Measurements from ENCODE around the gene CNEP1R1.
"Not testable (repeated sequence)": the region's sequence is repeated elsewhere in the genome, so short reads cannot be mapped to it uniquely, and the experiment has no call there.

CNEP1R1 gene, protein sequence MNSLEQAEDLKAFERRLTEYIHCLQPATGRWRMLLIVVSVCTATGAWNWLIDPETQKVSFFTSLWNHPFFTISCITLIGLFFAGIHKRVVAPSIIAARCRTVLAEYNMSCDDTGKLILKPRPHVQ

DNA sequence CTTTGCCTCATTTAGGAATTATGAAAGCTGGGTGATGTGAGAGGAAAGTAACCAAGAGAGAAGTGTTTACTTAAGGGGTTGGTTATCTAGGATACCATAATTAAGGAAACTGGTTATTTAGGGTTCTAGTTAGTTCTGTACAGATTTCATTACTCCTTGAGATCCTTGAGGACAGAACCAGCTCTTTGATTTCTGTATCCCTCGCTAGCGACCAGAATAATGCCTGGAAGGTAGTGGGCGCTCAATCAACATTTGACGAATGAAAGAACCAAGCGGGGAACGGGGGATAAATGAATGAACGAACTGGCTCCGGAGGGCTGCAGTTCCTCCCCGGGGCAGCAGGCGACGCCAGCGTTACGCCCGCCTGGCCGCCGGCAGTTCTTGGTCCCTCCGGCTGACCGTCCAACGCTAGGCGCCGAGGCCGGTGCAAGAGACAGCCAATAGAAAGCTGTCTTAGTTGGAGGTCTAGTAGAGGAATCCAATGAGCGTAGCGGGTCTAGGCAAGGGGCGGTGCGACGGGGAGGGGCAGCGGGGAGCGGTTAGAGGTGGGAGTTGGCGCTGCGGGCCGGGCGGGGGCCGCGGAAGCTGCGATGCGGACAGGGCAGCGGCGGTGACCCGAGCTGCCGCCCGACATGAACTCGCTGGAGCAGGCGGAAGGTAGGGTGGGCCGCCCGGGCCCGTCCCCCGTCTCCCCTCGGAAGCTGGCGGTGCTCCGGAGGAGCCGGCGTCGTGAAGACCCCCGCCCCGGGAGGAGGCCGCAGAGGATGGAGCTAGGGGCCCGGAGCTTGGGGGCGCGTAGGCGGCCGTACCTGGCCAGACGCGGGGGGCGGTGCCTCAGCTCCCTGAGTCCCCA, at the start of gene CNEP1R1:
TSS of gene CNEP1R1 (plus strand) at position 542 of the 853 bp plus-strand sequence. CDS start at position 633, 91 bp downstream.
- peak; percentile 64 to 73 for DNase-seq

DNA sequence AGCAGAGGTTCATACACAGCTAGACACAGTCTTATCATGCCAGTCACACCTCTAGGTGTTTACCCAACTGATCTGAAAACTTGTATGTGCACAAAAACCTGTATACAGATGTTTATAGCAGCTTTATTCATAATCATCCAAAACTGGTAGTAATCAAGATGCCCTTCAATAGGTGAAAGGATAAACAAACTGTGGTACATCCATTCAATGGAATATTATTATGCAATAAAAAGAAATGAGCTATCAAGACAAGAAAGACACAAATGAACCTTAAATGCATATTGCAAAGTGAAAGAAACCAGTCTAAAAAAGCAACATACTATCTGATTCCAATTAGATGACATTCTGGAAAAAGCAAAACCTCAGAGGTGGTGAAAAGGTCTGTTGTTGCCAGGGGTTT, 47.6 kb upstream of the CNEP1R1 start:
- DNase-seq, result no peak

DNA sequence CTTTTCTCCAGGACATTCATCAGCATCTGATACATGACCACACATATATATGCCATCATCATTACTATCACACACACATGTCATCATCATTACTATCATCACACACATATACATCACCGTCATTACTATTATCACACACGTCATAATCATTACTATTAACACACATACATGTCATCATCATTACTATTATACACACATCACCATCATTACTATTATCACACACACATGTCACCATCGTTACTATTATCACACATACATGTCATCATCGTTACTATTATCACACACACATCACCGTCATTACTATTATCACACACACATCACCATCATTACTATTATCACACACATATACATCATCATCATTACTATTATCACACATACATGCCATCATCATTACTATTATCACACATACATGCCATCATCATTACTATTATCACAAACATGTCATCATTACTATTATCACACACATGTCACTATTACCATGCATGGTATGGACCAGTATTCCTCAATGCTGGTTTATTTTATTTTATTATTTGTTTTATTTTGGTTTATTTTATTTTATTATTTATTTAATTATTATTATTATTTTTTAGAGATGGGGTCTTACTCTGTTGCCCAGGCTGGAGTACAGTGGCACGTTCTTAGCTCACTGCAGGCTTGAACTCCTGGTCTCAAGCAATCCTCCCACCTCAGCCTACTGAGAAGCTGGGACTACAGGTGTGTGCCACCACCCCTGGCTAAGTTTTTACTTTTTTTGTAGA, 46.3 kb upstream of the CNEP1R1 start:
- no peak for DNase-seq

DNA sequence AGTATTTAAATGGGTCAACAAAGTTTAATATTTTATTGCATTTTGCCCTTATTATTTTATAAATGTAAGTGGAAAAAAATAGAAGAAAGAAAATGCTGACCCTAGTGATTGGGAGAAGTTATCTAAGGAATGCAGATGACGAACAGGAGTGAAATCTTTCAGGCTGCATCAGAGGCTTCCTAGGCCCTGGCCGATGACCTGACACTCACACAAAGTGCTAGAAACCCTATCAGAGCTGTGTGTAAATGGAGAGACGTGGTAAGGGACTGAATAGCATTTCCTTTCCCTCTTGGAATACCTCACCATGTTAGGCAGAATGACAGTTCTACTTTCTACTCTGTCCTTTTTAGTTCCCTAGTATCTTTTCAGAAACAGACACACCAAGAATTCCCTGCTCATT, 44.9 kb upstream of the CNEP1R1 start:
- no peak for DNase-seq

DNA sequence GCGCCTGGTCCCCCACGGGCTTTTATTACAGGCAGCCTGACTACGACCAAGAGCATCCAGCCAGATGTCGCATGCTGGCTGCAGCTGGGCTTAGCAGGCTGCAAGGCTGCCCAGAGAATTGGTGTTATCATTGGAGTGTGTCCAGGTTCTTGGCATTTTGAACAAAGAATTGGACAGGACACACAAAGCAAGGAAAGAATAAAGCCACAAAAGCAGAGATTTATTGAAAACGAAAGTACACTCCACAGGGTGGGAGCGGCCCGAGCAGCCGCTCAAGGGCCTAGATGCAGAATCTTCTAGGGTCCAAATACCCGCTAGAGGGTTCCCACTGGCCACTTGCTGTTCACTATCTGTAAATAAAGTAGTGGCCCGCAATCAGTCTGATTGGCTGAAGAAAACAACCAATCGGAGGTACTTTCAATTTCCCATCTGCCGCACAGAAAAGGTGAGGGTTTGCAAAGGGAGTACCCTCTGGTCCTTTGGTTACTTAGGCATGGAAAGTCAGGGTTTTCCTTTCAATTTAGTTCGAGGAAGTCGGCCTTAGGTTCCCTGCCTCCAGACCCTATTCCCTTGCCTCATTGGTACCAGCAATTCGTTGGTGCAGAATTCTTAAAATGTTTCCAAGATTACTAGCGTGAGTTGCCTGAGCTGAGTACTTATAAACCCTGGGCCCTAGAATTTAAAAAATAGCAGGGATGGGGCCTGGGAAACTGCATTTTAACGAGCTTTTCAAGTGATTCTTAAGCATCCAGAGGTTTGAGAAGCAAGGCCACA, 38.5 kb upstream of the CNEP1R1 start:
- no peak for DNase-seq

DNA sequence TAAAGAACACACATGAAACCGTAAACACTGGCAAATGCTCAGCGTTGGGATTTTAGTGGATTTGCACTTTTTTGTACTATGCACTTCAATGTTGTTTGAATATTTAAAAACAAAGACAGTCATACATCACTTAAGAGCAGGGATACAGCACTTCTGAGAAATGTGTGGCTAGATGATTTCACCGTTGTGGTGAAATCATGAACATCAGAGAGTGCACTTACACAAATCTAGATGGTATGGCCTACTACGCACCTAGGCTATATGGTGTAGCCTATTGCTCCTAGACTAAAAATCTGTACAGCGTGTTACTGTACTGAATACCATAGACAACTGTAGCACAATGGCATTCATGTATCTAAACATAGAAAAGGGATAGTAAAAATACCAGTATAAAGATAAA, 37.6 kb upstream of the CNEP1R1 start:
- no peak for DNase-seq

DNA sequence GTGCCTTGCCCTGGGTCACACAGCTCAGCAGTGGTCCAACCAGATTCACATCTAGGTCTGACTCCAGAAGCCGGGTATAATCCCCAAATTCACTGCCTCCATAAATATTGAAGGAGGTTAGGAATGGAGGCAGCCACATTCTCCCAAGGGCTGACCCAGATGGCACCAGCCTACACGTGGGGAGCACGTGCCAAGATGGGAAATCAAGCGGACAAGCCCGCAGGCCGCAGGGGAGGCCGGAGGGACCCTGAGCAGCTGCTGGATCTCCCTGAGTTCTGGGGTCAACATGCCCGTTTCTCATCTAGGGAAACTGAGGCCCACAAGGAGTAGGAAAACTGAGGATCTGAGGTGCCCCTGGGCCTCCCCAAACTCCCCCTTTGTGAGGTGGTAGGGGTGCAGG, 32.2 kb upstream of the CNEP1R1 start:
- no peak for DNase-seq

DNA sequence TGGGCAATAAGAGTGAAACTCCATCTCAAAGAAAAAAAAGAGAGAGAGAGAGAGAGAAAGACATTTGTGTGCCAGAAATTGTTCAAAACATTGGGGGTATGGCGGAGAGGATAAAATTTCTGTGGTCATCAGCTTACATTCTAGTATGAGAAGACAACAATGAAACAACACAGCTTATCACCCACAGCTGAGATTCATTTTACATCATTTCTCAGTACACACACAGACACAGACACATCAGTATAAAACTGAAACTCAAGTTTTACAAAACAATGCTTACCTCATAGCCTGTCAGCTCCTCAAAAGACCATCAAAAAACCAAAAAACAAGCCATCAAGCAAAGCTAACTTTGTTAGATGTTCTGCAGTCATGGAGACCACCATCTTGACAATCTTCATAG, 31.4 kb upstream of the CNEP1R1 start:
- DNase-seq, result no peak

DNA sequence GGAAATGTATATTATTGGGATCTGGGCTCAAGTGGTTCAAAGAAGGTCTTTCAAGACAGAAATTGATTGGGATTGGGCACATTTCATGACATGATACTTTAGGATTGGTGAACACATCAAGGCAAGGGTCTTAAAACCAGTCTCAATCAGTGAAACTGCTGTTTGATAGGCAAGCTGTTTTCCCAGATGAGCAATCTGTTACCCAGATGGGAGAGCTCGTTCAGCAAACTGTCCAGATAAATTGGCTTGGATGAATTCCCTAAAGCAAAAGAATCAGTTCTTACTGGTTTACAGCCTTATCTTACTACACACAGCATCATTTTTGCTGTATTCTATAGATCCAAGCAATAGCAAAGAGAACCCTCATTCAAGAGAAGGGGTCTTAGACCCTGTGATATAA, 31.0 kb upstream of the CNEP1R1 start:
- no peak for DNase-seq

DNA sequence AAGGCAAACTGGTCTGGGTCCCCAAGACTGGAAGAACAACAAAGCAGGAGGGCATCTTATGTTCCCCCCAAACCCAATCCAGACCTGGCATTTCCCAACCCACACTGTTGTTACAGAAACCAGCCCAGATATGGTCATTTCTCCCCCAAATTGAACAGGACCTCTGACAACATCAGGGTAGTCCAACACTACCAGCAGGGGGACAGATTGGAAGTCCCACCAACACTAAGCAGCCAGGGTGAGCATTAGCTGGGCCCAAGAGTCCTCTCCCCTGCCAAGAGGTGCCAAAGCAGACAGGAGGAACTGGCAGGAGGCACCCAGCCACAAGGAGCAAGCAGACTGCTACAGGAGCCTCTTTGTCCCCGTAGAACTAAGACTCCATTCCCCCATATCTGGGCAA, 29.3 kb upstream of the CNEP1R1 start:
- DNase-seq, result no peak

DNA sequence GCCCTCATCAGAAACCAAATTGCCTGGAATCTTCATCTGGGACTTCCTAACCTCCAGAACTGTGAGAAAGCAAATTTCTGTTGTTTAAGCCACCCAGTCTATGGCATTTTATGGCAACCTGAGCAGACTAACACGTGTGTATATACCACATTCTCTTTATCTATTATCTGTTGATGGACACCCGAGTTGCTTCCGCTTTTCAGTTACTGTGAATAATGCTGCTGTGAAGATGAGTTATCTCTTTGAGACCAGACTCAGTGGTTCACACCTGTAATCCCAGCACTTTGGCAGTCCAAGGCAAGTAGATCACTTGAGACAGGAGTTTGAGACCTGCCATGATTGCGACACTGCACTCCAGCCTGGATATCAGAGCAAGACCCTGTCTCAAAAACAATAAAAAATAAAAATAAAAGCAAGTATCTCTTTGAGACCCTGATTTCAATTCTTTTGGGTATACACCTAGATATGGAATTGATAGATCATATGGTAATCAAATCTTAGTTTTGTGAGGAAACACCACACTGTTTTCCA, 27.2 kb upstream of the CNEP1R1 start:
- no peak for DNase-seq

DNA sequence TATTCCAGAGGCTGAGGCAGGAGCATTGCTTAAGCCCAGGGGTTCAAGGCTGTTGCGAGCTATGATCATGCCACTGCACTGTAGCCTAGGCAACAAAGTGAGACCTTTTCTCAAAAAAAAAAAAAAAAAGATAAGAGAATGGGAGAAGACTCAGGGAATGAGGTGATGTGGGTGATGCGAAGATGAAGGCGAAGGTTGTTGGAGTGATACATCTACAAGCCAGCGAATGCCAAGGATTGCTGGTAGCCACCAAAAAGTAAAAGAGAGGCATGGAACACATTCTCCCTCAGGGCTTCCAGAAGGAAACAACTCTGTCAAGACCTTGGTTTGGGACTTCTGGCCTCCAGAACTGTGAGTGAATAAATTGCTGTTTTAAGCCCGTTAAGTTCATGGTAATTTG, 26.0 kb upstream of the CNEP1R1 start:
- no peak for DNase-seq

DNA sequence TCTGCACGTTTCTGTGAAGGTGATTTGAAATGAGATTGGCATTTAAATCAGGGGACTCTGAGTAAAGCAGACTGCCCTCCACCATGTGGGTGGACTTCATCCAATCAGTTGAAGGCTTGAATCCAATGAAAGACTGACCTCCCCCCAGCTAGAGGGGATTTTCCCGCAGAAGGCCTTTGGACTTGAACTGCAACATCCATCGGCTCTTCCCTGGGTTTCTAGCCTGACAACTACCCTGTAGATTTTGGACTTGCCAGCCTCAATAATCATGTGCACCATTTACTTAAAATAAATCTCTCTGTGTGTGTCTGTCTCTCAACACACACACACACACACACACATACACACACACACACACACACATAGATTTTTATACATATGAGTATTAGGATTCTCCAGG, 23.9 kb upstream of the CNEP1R1 start:
- DNase-seq, result no peak

DNA sequence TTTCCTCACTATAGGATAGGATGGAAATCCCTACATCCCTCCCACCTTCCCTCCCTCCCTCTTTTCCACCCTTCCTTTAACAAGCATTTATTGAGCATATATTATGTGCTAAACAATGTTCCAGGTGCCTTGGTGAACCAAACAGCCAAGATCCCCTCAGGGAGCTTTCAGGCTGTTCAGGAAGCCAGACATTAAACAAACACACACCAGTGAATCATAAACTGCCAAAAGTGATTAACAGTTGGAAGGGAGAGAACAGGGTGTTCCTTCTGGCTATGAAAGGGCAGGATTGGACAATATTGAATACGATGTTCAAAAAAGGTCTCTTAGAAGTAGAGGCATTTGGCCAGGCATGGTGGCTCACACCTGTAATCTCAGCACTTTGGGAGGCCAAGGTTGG, 22.8 kb upstream of the CNEP1R1 start:
- no peak for DNase-seq

DNA sequence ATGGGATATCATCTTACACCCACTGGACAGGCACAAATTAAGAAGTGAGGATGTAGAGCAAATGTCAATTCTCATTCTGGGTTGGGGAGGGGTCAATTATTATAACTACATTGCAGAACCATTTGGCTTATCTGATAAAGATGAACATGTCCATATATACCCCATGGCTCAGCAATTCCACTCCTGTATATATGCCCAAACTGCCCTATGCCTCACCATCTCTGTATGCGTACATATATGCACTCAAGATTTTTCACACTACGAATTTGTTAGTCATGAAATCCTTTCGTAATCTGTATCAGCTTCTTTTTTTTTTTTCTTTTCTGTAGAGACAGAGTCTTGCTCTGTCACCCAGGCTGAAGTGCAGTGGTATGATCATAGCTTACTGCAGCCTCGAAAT, 20.8 kb upstream of the CNEP1R1 start:
- DNase-seq, result no peak

DNA sequence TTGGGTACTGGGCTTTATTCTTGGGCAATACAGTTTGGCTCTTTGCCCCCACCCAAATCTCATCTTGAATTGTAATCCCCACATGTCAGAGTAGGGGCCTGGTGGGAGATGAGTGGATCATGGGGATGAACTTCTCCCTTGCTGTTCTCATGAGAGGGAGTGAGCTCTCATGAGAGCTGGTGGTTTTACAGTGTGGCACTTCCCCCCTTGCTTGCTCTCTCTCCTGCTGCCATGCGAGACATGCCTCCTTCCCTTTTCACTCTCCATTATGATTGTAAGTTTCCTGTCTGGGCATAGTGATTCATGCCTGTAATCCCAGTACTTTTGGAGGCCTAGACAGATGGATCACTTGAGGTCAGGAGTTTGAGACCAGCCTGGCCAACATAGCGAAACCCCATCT, 18.1 kb upstream of the CNEP1R1 start:
- DNase-seq, result no peak

DNA sequence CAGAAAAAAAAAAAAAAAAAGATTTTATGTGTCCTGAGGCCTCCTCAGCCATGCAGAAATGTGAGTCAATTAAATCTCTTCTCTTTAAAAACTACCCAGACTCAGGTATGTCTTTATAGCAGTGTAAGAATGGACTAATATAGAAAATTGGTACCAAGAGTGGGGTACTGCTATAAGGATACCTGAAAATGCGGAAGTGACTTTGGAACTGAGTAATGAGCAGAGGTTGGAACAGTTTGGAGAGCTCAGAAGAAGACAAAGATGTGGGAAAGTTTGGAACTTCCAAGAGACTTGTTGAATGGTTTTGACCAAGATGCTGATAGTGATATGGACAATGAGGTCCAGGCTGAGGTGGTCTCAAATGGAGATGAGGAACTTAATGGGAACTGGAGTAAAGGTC, 17.3 kb upstream of the CNEP1R1 start:
- no peak for DNase-seq

DNA sequence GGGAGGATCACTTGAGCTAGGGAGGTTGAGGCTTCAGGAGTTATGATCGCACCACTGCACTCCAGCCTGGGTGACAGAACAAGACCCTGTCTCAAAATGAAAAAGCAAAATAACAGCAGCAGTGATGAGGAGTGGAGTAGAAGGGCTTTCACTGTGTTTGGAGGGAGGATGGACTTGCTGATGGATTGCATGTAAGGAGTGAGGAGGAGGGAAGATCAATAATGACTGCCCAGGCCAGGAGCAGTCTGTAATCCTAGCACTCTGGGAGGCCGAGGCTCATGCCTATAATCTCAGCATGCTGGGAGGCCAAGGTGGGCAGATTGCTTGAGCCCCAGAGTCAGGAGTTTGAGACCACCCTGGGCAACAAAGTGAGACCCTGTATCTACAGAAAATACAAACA, 14.8 kb upstream of the CNEP1R1 start:
- no peak for DNase-seq

DNA sequence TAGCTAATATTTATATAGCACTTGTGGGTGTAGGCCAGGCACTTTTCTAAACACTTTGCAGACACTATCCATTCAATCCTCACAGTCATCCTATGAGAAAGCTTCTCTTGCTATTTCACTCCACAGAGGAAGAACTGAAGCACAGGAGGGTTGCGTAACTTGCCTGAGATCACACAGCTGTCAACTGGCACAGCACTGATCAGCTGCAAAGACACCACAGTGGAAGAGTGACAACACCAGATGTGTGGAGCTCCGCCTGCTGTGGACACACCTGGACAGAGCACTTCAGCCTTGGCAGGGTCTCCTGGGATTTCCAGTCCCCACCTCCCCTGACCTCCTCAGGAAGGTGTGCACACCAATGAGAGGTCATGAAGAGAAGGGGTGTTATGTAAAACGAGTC, 13.3 kb upstream of the CNEP1R1 start:
- DNase-seq, result no peak

DNA sequence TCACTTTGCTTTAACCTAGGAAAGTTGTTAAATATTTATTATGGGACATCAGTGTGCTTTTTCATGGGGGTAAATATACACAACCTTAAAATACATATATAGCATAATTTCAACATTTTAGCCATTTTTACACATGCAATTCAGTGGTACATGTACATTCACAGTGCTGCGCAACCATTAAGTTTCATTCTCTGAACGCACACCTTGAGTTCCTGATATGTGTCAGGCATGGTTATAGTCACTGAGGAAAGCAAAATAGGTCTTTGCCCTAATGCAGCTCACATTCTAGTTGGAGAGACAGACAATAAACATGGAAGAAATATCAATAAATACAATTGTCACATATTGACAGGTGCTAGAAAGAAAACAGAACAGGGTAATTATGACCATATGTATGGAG, 12.8 kb upstream of the CNEP1R1 start:
- no peak for DNase-seq

DNA sequence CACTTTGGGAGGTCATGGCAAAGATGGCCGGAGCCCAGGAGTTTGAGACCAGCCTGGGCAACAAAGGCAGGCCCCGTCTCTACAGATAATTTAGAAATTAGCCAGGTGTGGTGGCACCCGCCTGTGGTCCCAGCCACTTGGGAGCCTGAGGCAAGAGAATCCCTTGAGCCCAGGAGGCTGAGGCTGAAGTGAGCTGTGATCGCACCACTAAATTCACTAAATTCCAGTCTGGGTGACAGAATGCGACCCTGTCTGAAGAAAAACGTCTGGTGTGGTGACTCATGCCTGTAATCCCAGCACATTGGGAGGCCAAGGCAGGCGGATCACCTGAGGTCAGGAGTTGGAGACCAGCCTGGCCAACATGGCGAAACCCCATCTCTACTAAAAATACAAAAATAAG, 10.8 kb upstream of the CNEP1R1 start:
- DNase-seq, result not testable (repeated sequence)

DNA sequence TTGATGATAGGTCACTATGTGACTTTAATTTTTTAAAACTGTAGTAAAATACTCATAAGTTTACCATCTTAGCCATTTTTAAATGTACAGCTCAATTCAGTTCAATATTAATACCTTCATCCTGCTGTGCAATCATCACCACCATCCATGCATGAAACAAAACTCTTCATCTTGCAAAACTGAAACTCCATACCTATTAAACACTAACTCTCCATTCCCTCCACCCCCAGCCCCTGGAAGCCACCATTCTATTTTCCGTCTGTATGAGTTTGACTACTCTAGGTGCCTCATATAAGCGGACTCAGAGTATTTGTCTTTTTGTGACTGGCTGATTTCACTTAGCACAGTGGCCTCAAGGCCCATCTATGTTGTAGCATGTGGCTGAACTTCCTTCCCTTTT, 9.4 kb upstream of the CNEP1R1 start:
- no peak for DNase-seq

DNA sequence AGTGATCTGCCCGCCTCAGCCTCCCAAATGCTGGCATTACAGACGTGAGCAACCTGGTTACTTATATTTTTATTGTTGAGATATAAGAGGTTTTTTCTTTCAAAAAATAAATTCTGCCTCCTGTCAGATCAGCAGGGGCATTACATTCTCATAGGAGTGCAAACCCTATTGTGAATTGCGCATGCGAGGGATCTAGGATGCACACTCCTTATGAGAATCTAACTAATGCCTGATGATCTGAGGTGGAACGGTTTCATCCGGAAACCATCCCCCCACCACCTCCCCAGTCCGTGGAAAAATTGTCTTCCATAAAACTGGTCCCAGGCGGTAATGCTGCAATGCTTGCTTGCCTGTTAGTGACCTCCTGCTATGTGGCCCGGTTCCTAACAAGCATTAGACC, 7.5 kb upstream of the CNEP1R1 start:
- DNase-seq, result no peak
